CD4-positive, alpha-beta T cell (primary cell): ENCODE measurements around the gene NUP62. TPM values are rescaled to one million over a fixed set of nuclear protein-coding genes. Genes with fewer than 3 reads are reported as not detected.
A peak's percentile ranks its signal among the peaks of the same experiment; 100 is the strongest.

Source experiments
- ATAC-seq: fragments of 200-7000 bp; cut with Tn5 transposase; one replicate; pipeline ENCODE4 v1.10.0; 2022; ENCODE audit warnings: mild to moderate bottlenecking; ENCODE audit not compliant: poor library complexity
- CTCF ChIA-PET: fragments of 350-600 bp; sonication (Branson Sonifier 250); formaldehyde crosslinking; loops from one replicate; lab custom pipeline; 2021; ENCODE audit warnings: antibody characterized with exemption, inconsistent platforms; lab: Charles Lee
- POLR2A ChIA-PET: fragments of 350-600 bp; sonication (Branson Sonifier 250); formaldehyde crosslinking; loops from one replicate; lab custom pipeline; 2021; ENCODE audit warnings: antibody characterized with exemption, inconsistent platforms; lab: Charles Lee
- DNase-seq, 14 experiments: peaks; one replicate each; pipeline ENCODE4 v3.0.0-alpha.2; 2013 to 2020; ENCODE audit warnings: mixed read lengths in 2 of 14
- H3K27ac ChIP-seq, 2 donors: one replicate each; pipeline versions ENCODE4 v1.5.1 to v1.7.0; 2013; ENCODE audit warnings: low read length in 2 of 2, low read depth in 1 of 2, mild to moderate bottlenecking in 1 of 2
- H3K27me3 ChIP-seq, 2 experiments: 1 replicate in 1 of 2; 2 replicates in 1 of 2; pipeline versions ENCODE4 v1.6.1 to v1.7.0; 2013; ENCODE audit warnings: low read length in 2 of 2, control low read depth in 1 of 2, mild to moderate bottlenecking in 1 of 2, moderate library complexity in 1 of 2; ENCODE audit not compliant: insufficient read depth in 2 of 2, control insufficient read depth in 1 of 2
- H3K36me3 ChIP-seq: one replicate; pipeline ENCODE4 v1.6.1; 2013; ENCODE audit warnings: low read length, control low read depth; ENCODE audit not compliant: insufficient read depth
- H3K4me1 ChIP-seq: one replicate; pipeline ENCODE4 v1.6.1; 2013; ENCODE audit warnings: low read length, control low read depth; ENCODE audit not compliant: insufficient read depth
- H3K4me3 ChIP-seq: one replicate; pipeline ENCODE4 v1.5.1; 2013; ENCODE audit warnings: mild to moderate bottlenecking, low read length, moderate library complexity
- H3K9me3 ChIP-seq, 2 experiments: 1 replicate in 1 of 2; 2 replicates in 1 of 2; pipeline versions ENCODE4 v1.6.1 to v1.7.0; 2013; ENCODE audit warnings: low read length in 2 of 2, mild to moderate bottlenecking in 2 of 2, control low read depth in 1 of 2, moderate library complexity in 1 of 2; ENCODE audit not compliant: control insufficient read depth in 1 of 2, insufficient read depth in 1 of 2
- H3K27ac Mint-ChIP-seq: one replicate; pipeline ENCODE4 v1.8.0; 2020; ENCODE audit warnings: mixed read lengths
- H3K27me3 Mint-ChIP-seq: one replicate; pipeline ENCODE4 v1.8.0; 2021; ENCODE audit warnings: mixed read lengths
- H3K36me3 Mint-ChIP-seq: one replicate; pipeline ENCODE4 v1.8.0; 2021; ENCODE audit warnings: low read depth, mixed read lengths
- H3K4me1 Mint-ChIP-seq: one replicate; pipeline ENCODE4 v1.8.0; 2021; ENCODE audit warnings: low read depth, mixed read lengths
- H3K4me3 Mint-ChIP-seq: one replicate; pipeline ENCODE4 v1.8.0; 2020; ENCODE audit warnings: mild to moderate bottlenecking, mixed read lengths
- H3K9me3 Mint-ChIP-seq: one replicate; pipeline ENCODE4 v1.8.0; 2020; ENCODE audit warnings: mixed read lengths
- CTCF ChIP-seq: fragments of 200-600 bp; IDR thresholded peaks from one replicate; pipeline ENCODE4 v1.8.0; 2022; ENCODE audit warnings: antibody characterized with exemption, mild to moderate bottlenecking
- intact Hi-C, 2 experiments: fragments of 100-400 bp; cut with DNase I in 1 of 2; cut with micrococcal nuclease in 1 of 2; formaldehyde crosslinking; loops; one replicate each; pipeline versions ENCODE4 v1.15.1 to v1.9.0; 2023 to 2025; cut with DNase I, micrococcal nuclease
- total RNA-seq, 174 experiments: library from RNA in 2 of 174; stranded (reverse) in 2 of 174; gene quantifications; one replicate each; pipeline ENCODE4 v1.2.3 and lab custom pipeline; 2021 to 2026

The NUP62 gene
- total RNA-seq, 2 experiments from 2014 or later = 19.2 to 21.7 TPM

GRCh38 chr19:49877020-49877878, 52.1 kb downstream of the NUP62 start, which contains the start of the genes AKT1S1 and TBC1D17:
AKT1S1 (minus strand) TSS chr19:49877355; CDS start chr19:49873295, 4,060 bp downstream.
TBC1D17 (plus strand) TSS chr19:49877702; CDS start chr19:49877724, 22 bp downstream.
- DNase-seq = peak; percentile 95 to 100 (median 98)
- no peaks in the 10 kb centered on the region for H3K9me3 Mint-ChIP-seq

GRCh38 chr19:49876422-49877019, 52.8 kb downstream of the NUP62 start:
- Mint-ChIP-seq H3K27ac (no peak overlapping the region), H3K27me3 (no peaks in the 10 kb centered on the region), H3K36me3 (peaks cover 26% of the 10 kb centered on the region), H3K9me3 (no peaks in the 10 kb centered on the region), H3K4me3 (no peak overlapping the region), H3K4me1 (peaks cover 23% of the 10 kb centered on the region)
- TF ChIP-seq CTCF = no peak
- H3K4me1 ChIP-seq = peaks cover 39% of the 10 kb centered on the region
- DNase-seq = peak; percentile 94 to 100 (median 98)
- peak; percentile 62 for ATAC-seq
- ChIA-PET POLR2A (interaction anchor here (0.6 to 3.7 kb wide), 25 partner anchors 9 to 883 kb away, joined by 3 to 63 read pairs (median 8); partner anchors contain the start of genes AP2A1, ATF5, FUZ and GYS1), CTCF (interaction anchor here (1.0 to 2.0 kb wide), 2 partner anchors 14 to 53 kb away, joined by 3 to 8 read pairs; no protein-coding TSS in a partner anchor)
- no peaks in the 10 kb centered on the region for H3K9me3 ChIP-seq
- intact Hi-C loops = loop anchor here (1.0 to 10.0 kb wide), 9 partner anchors 9 to 1242 kb away; partner anchors contain the start of genes FUZ (in 2 of the 2), AP2A1 (in 1 of the 2), ATF5 (in 1 of the 2) and DBP (in 1 of the 2)
- H3K36me3 ChIP-seq = peaks cover 30% of the 10 kb centered on the region
- H3K27ac ChIP-seq = peak overlapping the region; percentile 98 to 100
- H3K27me3 ChIP-seq = no peaks in the 10 kb centered on the region
- H3K4me3 ChIP-seq = peak overlapping the region; percentile 88

More at GRCh38 chr19:49877020-49877878, 52.1 kb downstream of the NUP62 start, which contains the start of the genes AKT1S1 and TBC1D17:
- H3K36me3 ChIP-seq = peaks cover 37% of the 10 kb centered on the region
- Mint-ChIP-seq H3K4me1 (peaks cover 18% of the 10 kb centered on the region), H3K4me3 (no peak within 1 kb of the TSS), H3K36me3 (peaks cover 33% of the 10 kb centered on the region), H3K27me3 (no peaks in the 10 kb centered on the region), H3K27ac (no peak within 1 kb of the TSS)
- peaks cover 35% of the 10 kb centered on the region for H3K4me1 ChIP-seq
- peak; percentile 60 for ATAC-seq
- no peak for TF ChIP-seq CTCF
- POLR2A ChIA-PET = interaction anchor here (0.6 to 3.7 kb wide), 27 partner anchors 10 to 884 kb away, joined by 3 to 63 read pairs (median 8); partner anchors contain the start of genes AP2A1, ATF5, FUZ and GYS1
- CTCF ChIA-PET = interaction anchor here (0.6 to 2.0 kb wide), 3 partner anchors 13 to 159 kb away, joined by 3 to 8 read pairs (median 3); no protein-coding TSS in a partner anchor
- H3K27me3 ChIP-seq = no peaks in the 10 kb centered on the region
- peak within 1 kb of the TSS; percentile 98 to 100 for H3K27ac ChIP-seq
- H3K9me3 ChIP-seq = no peaks in the 10 kb centered on the region
- H3K4me3 ChIP-seq = peak within 1 kb of the TSS; percentile 88
- intact Hi-C loops = loop anchor here (1.0 to 10.0 kb wide), 7 partner anchors 10 to 1242 kb away; partner anchors contain the start of genes FUZ (in 2 of the 2), AP2A1 (in 1 of the 2), ATF5 (in 1 of the 2) and DBP (in 1 of the 2)
